Heart left ventricle (tissue), 13 donors: ENCODE measurements around the gene GPR171.

Experiments
- POLR2A ChIP-seq, 2 donors: fragments of 450-650 bp; IDR thresholded peaks; one replicate each; pipeline ENCODE4 v1.6.1; 2017; ENCODE audit warnings: antibody characterized with exemption in 2 of 2, mild to moderate bottlenecking in 2 of 2, moderate library complexity in 2 of 2
- TF ChIP-seq, protein P1 (sequence below), 12 donors: fragments of 200-600 bp; sonication (generic) in 4 of 12; IDR thresholded peaks; one replicate each; pipeline versions ENCODE4 v1.5.0 to v1.8.0; 2018 to 2022; ENCODE audit warnings: antibody characterized with exemption in 12 of 12, mild to moderate bottlenecking in 5 of 12
- donor health status: ischemic (EF 13 %, LVEDD 7.1; RV severe dilation, severe dysfunction).
- donor health status: DM: no; HTN: yes; CAD: no.
- donor health status: DM: no; HTN: no; CAD: no.
- donor health status: ischemic (EF 25% LVEDD 6.9; RV normal size, moderate dysfunction).
- donor health status: ischemic (EF 25% LVEDD 5.7; RV mildly dilated, moderate dysfunction).
- donor health status: ischemic (EF 35%, LVEDD 5.7; RV mildly dilated, moderate dysfunction).
- donor health status: nonischemic (EF 11% LVEDD 7.7; RV severe dilation, severe dysfunction).
- donor health status: DM: yes; HTN: yes; CAD: no.
- donor health status: PGD.
- donor health status: ischemic (EF 29% LVEDD 5.4; RV normal size, mild dysfunction).
- donor health status: nonischemic (EF 23%, LVEDD 6.1; RV moderate dilation, normal function).

DNA sequence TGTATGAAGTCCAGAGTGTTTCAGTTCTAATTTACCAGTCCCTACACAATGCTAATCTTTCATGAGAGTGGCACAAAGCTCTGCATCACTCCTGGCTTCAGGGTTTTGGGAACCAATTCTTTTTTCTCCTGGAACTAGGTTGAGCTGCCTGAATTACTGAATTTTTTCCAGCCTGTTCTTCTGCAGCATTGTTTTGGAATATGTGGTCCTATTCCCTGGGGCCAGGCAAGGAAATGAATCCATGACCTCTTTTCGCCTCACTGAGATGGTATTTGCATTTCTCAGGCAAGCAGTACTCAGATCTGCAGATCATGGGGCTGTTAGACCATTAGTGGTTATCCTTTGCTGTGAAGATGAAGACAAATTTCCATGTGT, 25.6 kb upstream of the GPR171 start:
- no peak for TF ChIP-seq POLR2A (IDR thresholded peaks at IDR 0.05)
- TF ChIP-seq, protein P1, sequence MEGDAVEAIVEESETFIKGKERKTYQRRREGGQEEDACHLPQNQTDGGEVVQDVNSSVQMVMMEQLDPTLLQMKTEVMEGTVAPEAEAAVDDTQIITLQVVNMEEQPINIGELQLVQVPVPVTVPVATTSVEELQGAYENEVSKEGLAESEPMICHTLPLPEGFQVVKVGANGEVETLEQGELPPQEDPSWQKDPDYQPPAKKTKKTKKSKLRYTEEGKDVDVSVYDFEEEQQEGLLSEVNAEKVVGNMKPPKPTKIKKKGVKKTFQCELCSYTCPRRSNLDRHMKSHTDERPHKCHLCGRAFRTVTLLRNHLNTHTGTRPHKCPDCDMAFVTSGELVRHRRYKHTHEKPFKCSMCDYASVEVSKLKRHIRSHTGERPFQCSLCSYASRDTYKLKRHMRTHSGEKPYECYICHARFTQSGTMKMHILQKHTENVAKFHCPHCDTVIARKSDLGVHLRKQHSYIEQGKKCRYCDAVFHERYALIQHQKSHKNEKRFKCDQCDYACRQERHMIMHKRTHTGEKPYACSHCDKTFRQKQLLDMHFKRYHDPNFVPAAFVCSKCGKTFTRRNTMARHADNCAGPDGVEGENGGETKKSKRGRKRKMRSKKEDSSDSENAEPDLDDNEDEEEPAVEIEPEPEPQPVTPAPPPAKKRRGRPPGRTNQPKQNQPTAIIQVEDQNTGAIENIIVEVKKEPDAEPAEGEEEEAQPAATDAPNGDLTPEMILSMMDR (IDR thresholded peaks at IDR 0.05) = no peak
